HEK293 (cell line): ENCODE results near the gene CTBP1.

Experiments
- KLF7 ChIP-seq: fragments of 450-650 bp; formaldehyde crosslinking; IDR thresholded peaks from 2 replicates; pipeline ENCODE4 v1.5.1; 2016; ENCODE audit warnings: missing biosample characterization, missing genetic modification characterization, borderline replicate concordance
- KLF9 ChIP-seq: fragments of 450-650 bp; formaldehyde crosslinking; IDR thresholded peaks from 2 replicates; pipeline ENCODE4 v1.5.1; 2016; ENCODE audit warnings: missing biosample characterization, missing genetic modification characterization, low read depth
- PRDM6 ChIP-seq: fragments of 450-650 bp; formaldehyde crosslinking; IDR thresholded peaks from 2 replicates; pipeline ENCODE4 v1.5.1; 2017; ENCODE audit warnings: missing biosample characterization, missing genetic modification characterization
- SP2 ChIP-seq: fragments of 450-650 bp; formaldehyde crosslinking; IDR thresholded peaks from 2 replicates; pipeline ENCODE4 v1.5.1; 2016; ENCODE audit warnings: missing biosample characterization, missing genetic modification characterization
- ZBTB20 ChIP-seq: fragments of 450-650 bp; formaldehyde crosslinking; IDR thresholded peaks from 2 replicates; pipeline ENCODE4 v1.5.1; 2016; ENCODE audit warnings: missing biosample characterization, missing genetic modification characterization
- ZBTB7A ChIP-seq: fragments of 450-650 bp; formaldehyde crosslinking; IDR thresholded peaks from 2 replicates; pipeline ENCODE4 v1.5.1; 2016; ENCODE audit warnings: low read depth, missing biosample characterization, missing genetic modification characterization
- ZNF16 ChIP-seq: fragments of 450-650 bp; formaldehyde crosslinking; IDR thresholded peaks from 2 replicates; pipeline ENCODE4 v1.5.1; 2016; ENCODE audit warnings: low read depth, missing biosample characterization, missing genetic modification characterization
- ZNF274 ChIP-seq, 2 experiments: fragments of 200-500 bp in 1 of 2; fragments of 450-650 bp in 1 of 2; sonication (Bioruptor generic) in 1 of 2; formaldehyde crosslinking in 1 of 2; IDR thresholded peaks; 2 replicates each; pipeline versions ENCODE4 v1.5.1 to v1.6.1; 2014 to 2016; ENCODE audit warnings: borderline replicate concordance in 1 of 2, inconsistent platforms in 1 of 2, low read length in 1 of 2, missing biosample characterization in 1 of 2, missing genetic modification characterization in 1 of 2
- ZNF362 ChIP-seq: fragments of 450-650 bp; formaldehyde crosslinking; IDR thresholded peaks from 2 replicates; pipeline ENCODE4 v1.5.1; 2016; ENCODE audit warnings: missing biosample characterization, missing genetic modification characterization
- ZNF513 ChIP-seq: fragments of 450-650 bp; IDR thresholded peaks from 2 replicates; pipeline ENCODE4 v1.5.1; 2018; ENCODE audit warnings: missing biosample characterization, missing genetic modification characterization
- ZNF555 ChIP-seq: fragments of 450-650 bp; formaldehyde crosslinking; conservative IDR thresholded peaks from 2 replicates; pipeline ENCODE4 v1.5.1; 2017; ENCODE audit warnings: missing biosample characterization, mild to moderate bottlenecking, missing genetic modification characterization, inconsistent platforms
- ZNF560 ChIP-seq: fragments of 450-650 bp; formaldehyde crosslinking; IDR thresholded peaks from 2 replicates; pipeline ENCODE4 v1.5.1; 2017; ENCODE audit warnings: missing biosample characterization, missing genetic modification characterization, borderline replicate concordance
- ZNF792 ChIP-seq: fragments of 450-650 bp; formaldehyde crosslinking; IDR thresholded peaks from 2 replicates; pipeline ENCODE4 v1.5.1; 2016; ENCODE audit warnings: missing biosample characterization, missing genetic modification characterization
- TF ChIP-seq, protein P1 (sequence below): fragments of 450-650 bp; formaldehyde crosslinking; IDR thresholded peaks from 2 replicates; pipeline ENCODE4 v1.5.1; 2016; ENCODE audit warnings: missing biosample characterization, missing genetic modification characterization

DNA sequence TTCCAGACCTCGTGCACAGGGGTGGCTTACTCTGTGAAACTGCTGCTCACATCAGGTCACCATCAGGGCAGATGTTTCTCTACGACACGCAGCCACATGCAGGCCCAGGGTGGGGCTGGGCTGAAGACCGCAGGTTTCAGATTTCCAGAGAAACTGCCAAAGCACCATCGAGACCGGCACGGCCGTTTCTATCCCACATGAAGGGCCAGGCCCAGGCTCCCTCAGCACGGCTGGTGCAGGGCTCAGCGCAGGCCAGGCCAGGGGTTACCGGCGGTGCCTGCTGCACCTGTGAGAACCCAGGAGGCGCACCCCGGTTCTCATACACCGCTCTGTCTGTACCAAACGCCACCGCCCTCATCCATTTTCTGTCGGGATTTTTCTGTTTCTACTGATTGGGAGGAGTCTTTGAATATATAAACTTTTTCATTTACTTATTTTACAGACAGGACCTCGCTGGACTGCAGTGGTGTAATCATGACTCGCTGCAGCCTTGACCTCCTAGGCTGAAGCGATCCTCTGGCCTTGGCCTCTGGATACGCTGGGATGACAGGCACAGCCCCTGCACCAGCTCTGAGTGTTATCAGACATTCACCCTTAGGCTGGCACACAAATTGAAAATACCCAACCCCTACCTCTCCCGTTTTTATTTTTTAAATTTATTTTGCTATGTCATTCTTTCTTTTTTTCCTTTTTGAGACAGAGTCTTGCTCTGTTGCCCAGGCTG is 17.1 kb downstream of the CTBP1 start:
- TF ChIP-seq, protein P1, sequence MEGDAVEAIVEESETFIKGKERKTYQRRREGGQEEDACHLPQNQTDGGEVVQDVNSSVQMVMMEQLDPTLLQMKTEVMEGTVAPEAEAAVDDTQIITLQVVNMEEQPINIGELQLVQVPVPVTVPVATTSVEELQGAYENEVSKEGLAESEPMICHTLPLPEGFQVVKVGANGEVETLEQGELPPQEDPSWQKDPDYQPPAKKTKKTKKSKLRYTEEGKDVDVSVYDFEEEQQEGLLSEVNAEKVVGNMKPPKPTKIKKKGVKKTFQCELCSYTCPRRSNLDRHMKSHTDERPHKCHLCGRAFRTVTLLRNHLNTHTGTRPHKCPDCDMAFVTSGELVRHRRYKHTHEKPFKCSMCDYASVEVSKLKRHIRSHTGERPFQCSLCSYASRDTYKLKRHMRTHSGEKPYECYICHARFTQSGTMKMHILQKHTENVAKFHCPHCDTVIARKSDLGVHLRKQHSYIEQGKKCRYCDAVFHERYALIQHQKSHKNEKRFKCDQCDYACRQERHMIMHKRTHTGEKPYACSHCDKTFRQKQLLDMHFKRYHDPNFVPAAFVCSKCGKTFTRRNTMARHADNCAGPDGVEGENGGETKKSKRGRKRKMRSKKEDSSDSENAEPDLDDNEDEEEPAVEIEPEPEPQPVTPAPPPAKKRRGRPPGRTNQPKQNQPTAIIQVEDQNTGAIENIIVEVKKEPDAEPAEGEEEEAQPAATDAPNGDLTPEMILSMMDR: no peak
- TF ChIP-seq ZBTB7A (tag by site-specific recombination): no peak
- no peak for TF ChIP-seq ZNF513 (tag by site-specific recombination)
- TF ChIP-seq ZNF16 (tag by site-specific recombination): no peak
- TF ChIP-seq ZBTB20: no peak
- TF ChIP-seq KLF9 (tag by site-specific recombination): no peak
- TF ChIP-seq KLF7 (tag by site-specific recombination): no peak
- TF ChIP-seq ZNF362 (tag by site-specific recombination): no peak
- TF ChIP-seq SP2 (tag by site-specific recombination): no peak
- no peak for TF ChIP-seq ZNF555
- no peak for TF ChIP-seq ZNF274 (IDR thresholded peaks at IDR 0.05; ENCODE audit: low read length)
- no peak for TF ChIP-seq ZNF274 (tag by site-specific recombination; IDR thresholded peaks at IDR 0.05; ENCODE audit: borderline replicate concordance)
- TF ChIP-seq PRDM6 (tag by site-specific recombination): no peak
- no peak for TF ChIP-seq ZNF792 (tag by site-specific recombination)
- no peak for TF ChIP-seq ZNF560 (tag by site-specific recombination)
